Right hindlimb (tissue), 1 donor: ENCODE data around the gene ILF2.
A peak's percentile ranks its signal among the peaks of the same experiment; 100 is the strongest.
"Not testable (repeated sequence)": the region's sequence is repeated elsewhere in the genome, so short reads cannot be mapped to it uniquely, and the experiment has no call there.

ENCODE experiments used
- DNase-seq: peaks from one replicate; pipeline ENCODE4 v3.0.0-alpha.2; 2018

ILF2 gene

GRCh38 chr1:153670859-153671627 lies at the start of gene ILF2:
TSS of gene ILF2 (minus strand) at chr1:153670993. CDS start at chr1:153670922, 71 bp downstream.
- peak; percentile 99 for DNase-seq

GRCh38 chr1:153717330-153717729 lies 46.5 kb upstream of the ILF2 start:
- no peak for DNase-seq

GRCh38 chr1:153716211-153716610 lies 45.4 kb upstream of the ILF2 start:
- not testable (repeated sequence) for DNase-seq

GRCh38 chr1:153711026-153711425 lies 40.2 kb upstream of the ILF2 start:
- DNase-seq = no peak

GRCh38 chr1:153705484-153705883 lies 34.7 kb upstream of the ILF2 start:
- DNase-seq = no peak

GRCh38 chr1:153699768-153700167 lies 29.0 kb upstream of the ILF2 start:
- no peak for DNase-seq

GRCh38 chr1:153698923-153699714 lies 28.3 kb upstream of the ILF2 start:
- DNase-seq = no peak

GRCh38 chr1:153698020-153698922 lies 27.5 kb upstream of the ILF2 start:
- peak; percentile 81 for DNase-seq

GRCh38 chr1:153697191-153698019 lies 26.6 kb upstream of the ILF2 start:
- peak; percentile 50 for DNase-seq

- no peak for DNase-seq
These were observed 25.9 kb upstream of the ILF2 start for GRCh38 chr1:153696741-153697140.

GRCh38 chr1:153693466-153693865 lies 22.7 kb upstream of the ILF2 start:
- DNase-seq = no peak

GRCh38 chr1:153688736-153689328 lies 18.0 kb upstream of the ILF2 start:
- DNase-seq = no peak

- no peak for DNase-seq
These were observed 17.5 kb upstream of the ILF2 start for GRCh38 chr1:153688276-153688675.

- no peak for DNase-seq
These were observed 16.7 kb upstream of the ILF2 start for GRCh38 chr1:153687346-153688125.

GRCh38 chr1:153685544-153686340 lies 14.9 kb upstream of the ILF2 start:
- DNase-seq = no peak

- DNase-seq = no peak
These were observed 14.1 kb upstream of the ILF2 start for GRCh38 chr1:153684892-153685291.

GRCh38 chr1:153683854-153684253 lies 13.1 kb upstream of the ILF2 start:
- no peak for DNase-seq

GRCh38 chr1:153682730-153683129 lies 11.9 kb upstream of the ILF2 start:
- no peak for DNase-seq

- DNase-seq = no peak
These were observed 9.3 kb upstream of the ILF2 start for GRCh38 chr1:153680120-153680403.
